Ovary (tissue), 3 donors: ENCODE results near the gene LDB2.

ENCODE experiments used
- CTCF ChIP-seq, 3 donors: fragments of 450-650 bp in 2 of 3; fragments of 200-600 bp in 1 of 3; IDR thresholded peaks; one replicate each; pipeline versions ENCODE4 v1.5.1 to v1.8.0; 2016 to 2022; ENCODE audit warnings: antibody characterized with exemption in 3 of 3, mild to moderate bottlenecking in 1 of 3
- EP300 ChIP-seq: sonication (generic); formaldehyde crosslinking; IDR thresholded peaks from one replicate; pipeline ENCODE4 v1.6.1; 2017; ENCODE audit warnings: antibody characterized with exemption
- POLR2A ChIP-seq: fragments of 450-650 bp; IDR thresholded peaks from one replicate; pipeline ENCODE4 v1.6.1; 2017; ENCODE audit warnings: antibody characterized with exemption, mild to moderate bottlenecking, moderate library complexity
- donor health status: DM: no; HTN: no; CAD: no.

GRCh38 chr4:16824278-16824806 is 74.1 kb downstream of the LDB2 start:
- TF ChIP-seq CTCF (IDR thresholded peaks at IDR 0.05): no peak
- no peak for TF ChIP-seq POLR2A
- no peak for TF ChIP-seq EP300
